H1 (cell line): Measurements from ENCODE around the gene GMNC. TPM values are rescaled to one million over a fixed set of nuclear protein-coding genes. Genes with fewer than 3 reads are reported as not detected.

ENCODE experiments used
- CTCF ChIA-PET: fragments of 300-600 bp; sonication (Branson Sonifier 250); formaldehyde crosslinking; loops from one replicate; lab custom pipeline; 2021; ENCODE audit not compliant: partially characterized antibody; lab: Charles Lee
- POLR2A ChIA-PET: fragments of 300-600 bp; sonication (Branson Sonifier 250); formaldehyde crosslinking; loops from one replicate; lab custom pipeline; 2021; ENCODE audit warnings: inconsistent platforms; ENCODE audit not compliant: partially characterized antibody; lab: Charles Lee
- DNase-seq, 2 experiments: peaks; one replicate each; pipeline versions ENCODE4 v3.0.0 to v3.0.0-alpha.2; 2010 to 2022; ENCODE audit warnings: low spot score in 2 of 2, low read depth in 1 of 2, mixed read lengths in 1 of 2
- FAIRE-seq: peaks from 2 replicates; lab custom pipeline; 2011; peaks lifted over from hg19 to GRCh38; lab: Jason Lieb, UNC
- H2AFZ ChIP-seq: 2 replicates; pipeline ENCODE4 v1.8.1; 2012; ENCODE audit warnings: low read length, inconsistent platforms
- H2AK5ac ChIP-seq: 2 replicates; pipeline ENCODE4 v1.6.1; 2013; ENCODE audit warnings: low read depth, low read length
- H2BK120ac ChIP-seq: replicated peaks from 2 replicates; pipeline ENCODE3; 2013; ENCODE audit warnings: low read depth, low read length, inconsistent platforms
- H2BK12ac ChIP-seq: 2 replicates; pipeline ENCODE4 v1.6.1; 2013; ENCODE audit warnings: low read depth, low read length
- H2BK15ac ChIP-seq: 2 replicates; pipeline ENCODE4 v1.6.1; 2013; ENCODE audit warnings: low read length
- H2BK20ac ChIP-seq: 2 replicates; pipeline ENCODE4 v1.6.1; 2013; ENCODE audit warnings: low read length
- H2BK5ac ChIP-seq: 2 replicates; pipeline ENCODE4 v1.6.1; 2013; ENCODE audit warnings: low read depth, low read length
- H3K14ac ChIP-seq: 2 replicates; pipeline ENCODE4 v1.6.1; 2013; ENCODE audit warnings: inconsistent platforms; ENCODE audit not compliant: insufficient read length
- H3K18ac ChIP-seq: 2 replicates; pipeline ENCODE4 v1.6.1; 2013; ENCODE audit warnings: low read length; ENCODE audit errors: extremely low read depth
- H3K23ac ChIP-seq: 2 replicates; pipeline ENCODE4 v1.6.1; 2013; ENCODE audit warnings: inconsistent platforms; ENCODE audit not compliant: insufficient read length
- H3K23me2 ChIP-seq: 2 replicates; pipeline ENCODE4 v1.6.1; 2013; ENCODE audit warnings: low read depth, low read length
- H3K27ac ChIP-seq: 2 replicates; pipeline ENCODE4 v1.6.1; 2011; ENCODE audit warnings: low read depth, low read length, inconsistent platforms
- H3K27me3 ChIP-seq, 4 experiments: replicated peaks in 1 of 4; 1 replicate in 1 of 4; 2 replicates in 3 of 4; pipeline versions ENCODE4 v1.6.1 to v1.8.1; 2011 to 2013; ENCODE audit warnings: low read length in 3 of 4, mild to moderate bottlenecking in 3 of 4, inconsistent platforms in 2 of 4, mixed read lengths in 2 of 4, moderate library complexity in 1 of 4; ENCODE audit not compliant: control insufficient read depth in 3 of 4, insufficient read depth in 3 of 4; ENCODE audit errors: extremely low read depth in 1 of 4
- H3K36me3 ChIP-seq, 4 experiments: 2 replicates each; pipeline versions ENCODE4 v1.6.1 to v1.8.1; 2011 to 2013; ENCODE audit warnings: mild to moderate bottlenecking in 4 of 4, low read length in 3 of 4, moderate library complexity in 2 of 4, control low read depth in 1 of 4, inconsistent platforms in 1 of 4; ENCODE audit not compliant: insufficient read depth in 4 of 4, control insufficient read depth in 2 of 4
- H3K4ac ChIP-seq: replicated peaks from 2 replicates; pipeline ENCODE3; 2013; ENCODE audit warnings: low read length, low read depth, mixed read lengths, inconsistent platforms; ENCODE audit not compliant: insufficient read length
- H3K4me1 ChIP-seq, 4 experiments: replicated peaks in 1 of 4; 1 replicate in 1 of 4; 2 replicates in 3 of 4; pipeline versions ENCODE4 v1.6.1 to v1.8.1; 2011 to 2013; ENCODE audit warnings: low read length in 3 of 4, inconsistent platforms in 2 of 4, mixed read lengths in 1 of 4; ENCODE audit not compliant: insufficient read depth in 4 of 4, control insufficient read depth in 3 of 4
- H3K4me2 ChIP-seq, 2 experiments: 2 replicates each; pipeline versions ENCODE4 v1.6.1 to v1.8.1; 2011 to 2013; ENCODE audit warnings: low read depth in 2 of 2, low read length in 2 of 2, control low read depth in 1 of 2, inconsistent platforms in 1 of 2, mild to moderate bottlenecking in 1 of 2; ENCODE audit not compliant: insufficient read depth in 1 of 2
- H3K4me3 ChIP-seq, 4 experiments: fragments of 200-600, 300-600 bp in 1 of 4; sonication (generic), shearing (Covaris generic), sonication (Bioruptor Twin) in 1 of 4; 2 replicates each; pipeline versions ENCODE4 v1.5.1 to v1.8.1; 2011 to 2016; ENCODE audit warnings: low read length in 4 of 4, low read depth in 3 of 4, control low read depth in 2 of 4, inconsistent platforms in 2 of 4, mild to moderate bottlenecking in 2 of 4, mixed read lengths in 1 of 4, moderate library complexity in 1 of 4; ENCODE audit not compliant: insufficient read depth in 2 of 4; ENCODE audit errors: extremely low read depth in 1 of 4
- H3K56ac ChIP-seq: replicated peaks from 2 replicates; pipeline ENCODE3; 2013; ENCODE audit warnings: low read depth, mild to moderate bottlenecking, mixed read lengths, low read length, inconsistent platforms; ENCODE audit not compliant: insufficient read length
- H3K79me1 ChIP-seq: 2 replicates; pipeline ENCODE4 v1.6.1; 2013; ENCODE audit warnings: low read depth, low read length, control low read depth
- H3K79me2 ChIP-seq, 2 experiments: 2 replicates each; pipeline versions ENCODE4 v1.6.1 to v1.8.1; 2012 to 2013; ENCODE audit warnings: low read length in 2 of 2, mild to moderate bottlenecking in 2 of 2, inconsistent platforms in 1 of 2; ENCODE audit not compliant: insufficient read depth in 2 of 2, control insufficient read depth in 1 of 2
- H3K9ac ChIP-seq, 4 experiments: replicated peaks in 1 of 4; 1 replicate in 1 of 4; 2 replicates in 3 of 4; pipeline versions ENCODE4 v1.6.1 to v1.8.1; 2011 to 2013; ENCODE audit warnings: low read depth in 3 of 4, low read length in 3 of 4, control low read depth in 2 of 4, mild to moderate bottlenecking in 2 of 4, moderate library complexity in 2 of 4, inconsistent platforms in 1 of 4; ENCODE audit errors: extremely low read depth in 1 of 4
- H3K9me3 ChIP-seq, 2 experiments: 2 replicates each; pipeline versions ENCODE4 v1.6.1 to v1.8.1; 2012 to 2013; ENCODE audit warnings: mild to moderate bottlenecking in 2 of 2, moderate library complexity in 2 of 2, control low read depth in 1 of 2, inconsistent platforms in 1 of 2, low read depth in 1 of 2, low read length in 1 of 2, mixed read lengths in 1 of 2; ENCODE audit not compliant: insufficient read depth in 2 of 2
- H4K20me1 ChIP-seq, 2 experiments: replicated peaks in 1 of 2; 2 replicates each; pipeline versions ENCODE3 to v1.8.1; 2011 to 2013; ENCODE audit warnings: inconsistent platforms in 2 of 2, low read length in 2 of 2, mild to moderate bottlenecking in 1 of 2; ENCODE audit not compliant: insufficient read depth in 2 of 2, control insufficient read depth in 1 of 2
- H4K5ac ChIP-seq: 2 replicates; pipeline ENCODE4 v1.6.1; 2013; ENCODE audit warnings: low read length, low read depth, mixed read lengths, inconsistent platforms; ENCODE audit not compliant: insufficient read length
- H4K8ac ChIP-seq: 2 replicates; pipeline ENCODE4 v1.8.0; 2013; ENCODE audit warnings: mild to moderate bottlenecking, moderate library complexity, low read length, inconsistent platforms; ENCODE audit not compliant: insufficient read depth; ENCODE audit errors: extremely low read depth
- H4K91ac ChIP-seq: replicated peaks from 2 replicates; pipeline ENCODE3; 2013; ENCODE audit warnings: low read length, mixed read lengths, inconsistent platforms; ENCODE audit not compliant: insufficient read length
- EZH2 ChIP-seq: fragments of 200-600 bp; sonication (generic); IDR thresholded peaks from 2 replicates; pipeline ENCODE4 v1.7.1; 2012; ENCODE audit warnings: low read depth, mild to moderate bottlenecking, moderate library complexity, low read length, inconsistent platforms; ENCODE audit not compliant: severe bottlenecking
- FOSL1 ChIP-seq: IDR thresholded peaks from 2 replicates; pipeline ENCODE4 v1.6.1; 2011; ENCODE audit warnings: mild to moderate bottlenecking, low read depth, low read length, moderate library complexity; ENCODE audit not compliant: insufficient read depth
- RNF2 ChIP-seq: fragments of 200-900, 300-1000 bp; sonication (generic); IDR thresholded peaks from 2 replicates; pipeline ENCODE4 v1.7.1; 2016; ENCODE audit warnings: borderline replicate concordance, low read depth, mild to moderate bottlenecking, antibody characterized with exemption, low read length; ENCODE audit not compliant: poor library complexity, severe bottlenecking; ENCODE audit errors: missing control alignments
- USF2 ChIP-seq: IDR thresholded peaks from 2 replicates; pipeline ENCODE4 v1.6.1; 2011; ENCODE audit warnings: low read length, improper control_type of control experiment
- WGBS, 2 experiments: shearing (Covaris generic) in 1 of 2; methylation state at CpG; one replicate each; pipeline versions ENCODE4 v1.1.6 to v1.1.7; 2013 to 2015; ENCODE audit warnings: low lambda C conversion rate in 2 of 2, mixed read lengths in 2 of 2, inconsistent platforms in 1 of 2, low coverage in 1 of 2, missing lambda C conversion rate in 1 of 2; ENCODE audit not compliant: insufficient replicate concordance in 2 of 2, insufficient coverage in 1 of 2, insufficient read length in 1 of 2; ENCODE audit errors: extremely low coverage in 1 of 2, missing lambda C conversion rate in 1 of 2; 5-methylcytosine and 5-hydroxymethylcytosine counted together
- polyA plus RNA-seq, 7 experiments: library from polyadenylated mRNA; depleted of rRNA in 3 of 7; stranded (reverse) in 5 of 7; unstranded in 2 of 7; fragments of >200 nt in 5 of 7; fragments of 200-250 nt in 2 of 7; gene quantifications; 1 replicate in 5 of 7; 2 replicates in 1 of 7; 4 replicates in 1 of 7; pipeline versions ENCODE4 v1.2.1 to v1.2.3, GENCODE V29; 2011 to 2013; ENCODE audit warnings: missing spikeins in 2 of 7, mixed read lengths in 2 of 7
- total RNA-seq: library from RNA; stranded (reverse); fragmentation: NEBNext Ultra II Directional; extraction: Animal tissue kit (Norgen Biotek cat#: 25700); gene quantifications from 2 replicates; pipeline ENCODE4 v1.2.1, GENCODE V29; 2021

Gene GMNC
- total and polyA plus RNA-seq, 2 of the 8 experiments (the other 6 are each of a cell fraction or from before 2014, with no cell fraction given), result 0.05 to 0.24 TPM

- TF ChIP-seq RNF2 (no peak), EZH2 (no peak), USF2 (no peak), FOSL1 (no peak)
- Histone ChIP-seq H3K4me2 (no peak overlapping the region), H4K5ac (no peak overlapping the region), H3K79me2 (no peaks in the 10 kb centered on the region), H3K4me3 (no peak overlapping the region), H3K36me3 (no peaks in the 10 kb centered on the region), H3K18ac (no peak overlapping the region), H3K56ac (no peak overlapping the region), H2BK120ac (no peak overlapping the region), H4K20me1 (no peaks in the 10 kb centered on the region), H2AFZ (no peak overlapping the region), H4K91ac (no peak overlapping the region), H2BK12ac (no peak overlapping the region), H3K23me2 (no peaks in the 10 kb centered on the region), H3K27ac (no peak overlapping the region), H2AK5ac (no peak overlapping the region), H4K8ac (no peak overlapping the region), H3K9ac (no peak overlapping the region), H2BK15ac (no peak overlapping the region), H2BK5ac (no peak overlapping the region), H3K14ac (no peak overlapping the region), H3K4ac (no peak overlapping the region), H3K4me1 (no peaks in the 10 kb centered on the region), H3K23ac (no peak overlapping the region), H3K79me1 (no peaks in the 10 kb centered on the region), H2BK20ac (no peak overlapping the region), H3K9me3 (no peaks in the 10 kb centered on the region), H3K27me3 (no peaks in the 10 kb centered on the region)
- CTCF ChIA-PET, result interaction anchor here (0.8 to 2.4 kb wide), 3 partner anchors 14 to 57 kb away, joined by 3 to 8 read pairs (median 3); no protein-coding TSS in a partner anchor
- WGBS, 2 experiments, result 94% methylated on average over 2 of the region's 2 CpGs; no CpG with 5 or more reads in 1 of the 2 experiments
- POLR2A ChIA-PET, result no interaction called here
- FAIRE-seq (no peak), DNase-seq (no peak)
Observed at GRCh38 chr3:190826018-190826417, 36.5 kb downstream of the GMNC start.
